HTERT RPE-1 (cell line): ENCODE results near the gene MELTF.

Experiments
- in situ Hi-C: fragments of 300-500 bp; cut with MboI; formaldehyde crosslinking; loops from 4 replicates; pipeline ENCODE4 v1.14.3; 2020; ENCODE audit warnings: low sequenced_read_pairs

MELTF gene

DNA sequence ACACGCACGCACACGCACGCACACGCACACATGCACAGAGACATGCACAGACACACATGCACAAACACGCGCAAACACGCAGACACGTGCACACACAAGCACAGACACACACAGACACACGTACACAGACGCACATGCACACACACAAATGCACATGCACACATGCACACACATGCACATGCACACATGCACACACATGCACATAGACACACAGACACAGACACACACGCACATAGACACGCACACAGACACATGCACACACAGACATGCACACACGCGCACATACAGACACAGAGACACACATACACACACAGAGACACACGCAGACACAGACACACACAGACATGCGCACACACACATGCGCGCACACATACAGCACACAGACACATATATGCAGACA lies 34.6 kb downstream of the MELTF start:
- in situ Hi-C loops, result no loop called here

DNA sequence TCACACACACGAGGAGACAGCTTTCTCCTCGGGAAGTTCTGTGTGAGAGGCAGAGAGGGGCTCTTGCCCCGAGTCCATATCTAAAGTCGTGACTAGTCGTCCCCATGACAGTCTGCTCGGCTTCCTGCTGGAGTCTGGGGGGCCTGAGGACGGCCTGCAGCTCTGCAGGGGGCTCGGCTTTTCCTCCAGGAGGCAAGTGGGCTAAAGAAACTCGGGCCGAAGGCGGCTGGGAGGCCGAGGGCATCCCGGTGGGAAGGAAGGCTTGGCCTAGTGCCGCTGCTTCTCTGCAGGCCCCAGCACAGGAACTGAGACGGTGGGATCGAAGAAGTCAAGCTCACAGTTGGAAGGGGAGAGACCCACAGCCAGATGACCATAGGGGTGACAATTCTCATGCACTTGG lies 35.6 kb downstream of the MELTF start:
- in situ Hi-C loops, result no loop called here

DNA sequence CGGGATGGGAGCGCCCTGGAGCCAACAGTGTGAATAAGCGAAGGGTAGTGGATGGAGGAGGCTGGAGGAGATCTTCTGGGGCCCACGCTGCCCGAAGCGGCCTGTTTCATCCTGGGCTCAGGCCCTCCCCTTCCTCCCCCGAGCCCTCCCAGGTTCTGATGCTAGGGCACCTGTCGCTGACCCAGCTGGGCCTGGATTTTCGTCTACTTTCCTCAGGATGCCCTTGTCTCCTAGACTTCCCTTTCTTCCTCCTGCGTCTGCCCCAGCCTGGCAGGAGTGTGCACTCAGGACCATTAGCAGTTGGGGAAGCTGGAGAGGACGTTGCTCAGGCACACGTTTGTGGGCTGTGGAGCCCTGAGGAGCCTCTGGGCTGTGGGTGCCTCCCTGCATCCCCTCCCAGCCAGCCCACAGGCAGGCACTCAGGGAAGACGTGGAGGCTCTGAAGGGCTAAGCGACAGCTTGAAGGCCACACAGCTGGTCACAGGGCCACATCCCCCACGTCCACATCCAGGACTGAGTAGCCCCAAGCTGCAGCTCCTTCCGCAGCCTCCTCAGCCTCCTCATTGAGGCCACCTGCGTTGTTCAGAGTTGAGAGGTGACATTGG lies 37.1 kb downstream of the MELTF start:
- in situ Hi-C loops, result no loop called here

DNA sequence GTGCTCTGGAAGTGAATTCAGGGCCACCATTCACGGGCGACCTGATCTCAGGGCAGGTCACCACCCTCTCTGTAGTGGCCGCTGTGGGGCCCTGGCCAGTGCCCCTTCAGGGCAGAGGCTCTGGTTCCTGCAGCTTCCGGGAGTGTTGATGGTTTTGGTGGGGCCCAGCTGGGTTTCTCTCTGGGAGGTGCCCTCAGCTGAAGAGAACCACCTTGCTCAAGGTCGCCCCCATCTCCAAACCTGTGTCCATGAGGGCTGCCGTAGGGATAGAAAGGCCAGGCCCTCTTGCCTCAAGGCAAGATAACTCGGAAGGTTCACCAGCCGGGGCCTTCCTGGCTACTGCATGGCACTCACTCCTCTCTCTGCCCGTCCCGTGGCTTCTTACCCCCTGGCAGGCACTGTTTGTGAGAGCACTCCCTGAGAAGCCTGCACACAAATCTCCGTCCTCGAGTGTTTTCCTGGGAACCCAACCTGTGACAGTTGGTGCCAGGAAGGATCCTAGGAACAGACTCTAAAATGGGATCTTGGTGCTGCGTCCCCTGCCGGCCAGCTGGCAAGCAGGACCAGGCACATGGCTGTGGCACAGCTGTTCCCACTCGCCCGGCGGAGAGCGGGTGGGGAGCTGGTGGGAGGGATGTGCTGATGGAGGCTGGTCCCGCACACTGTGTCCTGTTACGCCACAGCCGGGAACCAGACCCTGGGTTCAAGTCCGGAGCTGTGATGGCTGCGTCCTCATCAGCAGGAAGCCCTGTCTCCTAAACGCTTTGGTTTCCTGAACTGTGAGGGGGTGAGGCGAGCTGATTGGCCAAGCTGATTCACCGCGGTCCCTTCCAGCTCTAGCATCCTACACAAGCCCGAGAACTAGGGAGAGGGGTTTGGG lies 37.8 kb downstream of the MELTF start:
- in situ Hi-C loops, result no loop called here

DNA sequence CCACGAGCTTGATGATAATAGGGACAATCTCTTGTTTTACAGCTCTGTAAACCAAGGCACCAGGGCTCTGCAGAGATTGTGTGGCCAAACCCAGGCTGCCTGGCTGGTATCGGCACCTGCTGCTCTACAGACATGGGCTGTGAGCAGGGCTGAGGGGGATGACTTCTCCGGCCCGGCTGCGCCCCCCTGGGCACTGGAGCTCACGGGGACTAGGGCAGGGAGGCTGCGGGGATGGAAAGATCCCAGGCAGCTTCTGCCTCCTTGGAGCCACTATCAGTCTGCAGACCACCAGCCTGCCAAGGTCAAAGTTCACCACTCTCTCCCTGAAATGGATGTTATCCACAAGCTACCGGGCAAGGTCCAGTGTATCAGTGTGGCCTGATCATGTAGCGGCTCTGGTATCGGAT lies 39.0 kb downstream of the MELTF start:
- in situ Hi-C loops, result no loop called here

DNA sequence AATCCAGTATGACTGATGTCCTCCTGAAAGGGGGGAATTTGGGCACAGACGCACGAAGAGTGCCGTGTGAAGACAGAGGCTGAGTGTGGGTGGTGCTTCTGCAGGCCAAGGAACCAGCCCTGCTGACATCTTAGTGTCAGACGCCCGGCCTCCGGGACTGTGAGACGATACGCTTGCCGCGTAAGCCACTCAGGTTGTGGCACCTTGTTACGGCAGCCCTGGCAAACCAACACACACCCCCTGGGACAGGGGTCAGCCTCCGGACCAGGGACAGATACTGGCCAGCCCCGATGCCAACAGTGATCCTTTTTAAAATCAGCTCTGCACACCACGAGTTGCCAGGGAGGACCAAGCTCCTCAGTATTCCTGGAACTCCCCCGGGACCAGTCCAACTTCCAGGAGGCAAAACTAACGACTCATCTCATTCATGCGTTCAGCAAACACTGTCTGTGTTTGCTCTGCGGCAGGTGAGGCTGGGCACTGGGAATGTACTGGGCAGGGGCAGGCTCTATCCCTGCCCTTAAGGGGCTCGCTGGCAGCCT lies 39.8 kb downstream of the MELTF start:
- in situ Hi-C loops, result no loop called here

DNA sequence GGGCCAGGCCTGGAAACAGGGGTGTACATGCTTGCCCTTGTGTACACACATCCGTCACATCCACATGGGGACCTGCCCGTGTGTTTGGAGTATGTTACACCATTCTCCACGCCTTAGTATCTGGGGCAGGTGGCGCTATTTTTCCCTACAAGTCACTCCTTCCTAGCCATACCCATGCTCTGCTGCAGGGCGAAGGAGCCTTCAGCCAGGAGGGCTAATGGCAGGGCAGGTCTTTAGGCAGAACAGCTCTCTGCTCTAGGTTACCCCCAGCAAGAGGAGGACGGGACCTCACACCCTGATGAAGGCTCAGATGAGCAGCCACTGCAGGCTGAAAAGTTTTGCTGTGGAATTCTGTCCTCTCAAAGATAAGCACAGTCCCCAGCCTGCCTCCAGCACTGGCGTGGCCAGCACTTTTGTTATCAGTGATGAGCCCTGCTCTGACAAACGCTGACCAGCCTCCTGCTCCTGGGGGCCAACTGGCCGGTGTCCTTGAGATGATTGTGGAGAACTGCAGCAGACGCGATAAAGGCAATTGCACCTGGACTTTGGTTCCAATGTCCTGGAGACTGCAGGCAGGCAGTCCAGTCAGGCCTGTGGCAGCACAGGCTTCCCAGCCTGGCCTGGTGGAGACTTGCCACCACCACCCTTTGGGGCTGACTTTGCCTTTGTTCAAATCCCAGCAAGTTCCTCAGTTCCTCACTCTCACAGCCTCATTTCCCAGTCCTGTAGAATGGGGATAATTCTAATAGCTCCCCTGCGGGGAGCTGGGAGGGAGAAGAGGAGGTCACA lies 41.2 kb downstream of the MELTF start:
- in situ Hi-C loops, result no loop called here

DNA sequence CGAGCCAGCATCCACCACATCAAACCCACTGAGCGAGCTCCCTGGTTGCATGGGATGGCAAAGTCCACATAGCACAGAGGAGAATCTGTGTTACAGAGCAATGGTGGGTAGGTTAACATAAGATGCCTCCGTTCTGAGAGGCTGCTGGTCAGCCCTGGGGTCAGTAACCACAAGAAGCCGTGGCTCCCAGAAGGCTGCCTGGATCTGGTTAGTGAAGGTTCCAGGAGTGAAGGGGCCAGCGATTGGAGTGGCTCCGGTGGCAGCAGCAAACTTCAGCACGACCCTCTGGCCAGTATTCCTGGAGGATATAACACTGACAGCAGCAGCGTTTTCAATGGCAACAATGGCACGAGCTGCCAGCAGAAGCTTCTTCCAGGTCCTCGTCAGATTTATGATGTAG lies 42.6 kb downstream of the MELTF start:
- in situ Hi-C loops, result no loop called here

DNA sequence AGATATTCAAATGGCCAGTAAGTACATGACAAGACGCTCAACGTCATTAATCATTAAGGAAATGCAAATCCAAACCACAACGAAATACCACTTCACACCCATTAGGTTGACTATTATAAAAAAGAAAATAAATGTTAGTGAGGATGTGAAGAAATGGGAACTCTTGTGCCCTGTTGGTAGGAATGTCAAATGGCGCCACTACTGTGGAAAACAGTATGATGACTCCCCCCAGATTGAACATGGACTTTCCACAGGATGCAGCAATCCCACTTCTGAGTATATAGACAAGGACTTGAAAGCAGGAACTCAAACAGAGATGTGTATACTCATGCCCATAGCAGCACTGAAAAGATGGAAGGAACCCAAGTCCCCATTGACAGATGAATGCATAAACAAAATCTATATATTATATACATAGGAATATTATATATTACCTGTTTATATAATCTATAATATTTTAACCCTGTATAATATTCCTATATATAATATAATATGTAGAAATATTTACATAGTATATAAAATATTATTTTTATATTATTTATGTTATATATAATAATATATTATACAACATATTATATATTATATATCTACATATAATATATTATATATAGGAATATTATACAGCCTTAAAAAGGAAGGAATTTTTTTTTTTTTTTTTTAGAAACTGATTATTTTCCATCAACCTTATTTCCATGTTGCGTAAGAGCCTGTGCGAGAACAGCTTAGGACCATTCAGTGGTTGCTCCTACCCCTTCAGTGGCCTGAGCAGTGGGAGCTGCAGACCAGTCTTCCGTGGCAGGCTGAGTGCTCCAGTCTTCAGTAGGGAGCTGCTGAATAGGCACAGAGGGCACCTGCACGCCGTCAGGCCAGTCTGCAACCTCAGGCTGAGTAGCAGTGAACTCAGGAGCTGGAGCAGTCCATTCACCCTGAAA lies 43.4 kb downstream of the MELTF start:
- in situ Hi-C loops, result no loop called here

DNA sequence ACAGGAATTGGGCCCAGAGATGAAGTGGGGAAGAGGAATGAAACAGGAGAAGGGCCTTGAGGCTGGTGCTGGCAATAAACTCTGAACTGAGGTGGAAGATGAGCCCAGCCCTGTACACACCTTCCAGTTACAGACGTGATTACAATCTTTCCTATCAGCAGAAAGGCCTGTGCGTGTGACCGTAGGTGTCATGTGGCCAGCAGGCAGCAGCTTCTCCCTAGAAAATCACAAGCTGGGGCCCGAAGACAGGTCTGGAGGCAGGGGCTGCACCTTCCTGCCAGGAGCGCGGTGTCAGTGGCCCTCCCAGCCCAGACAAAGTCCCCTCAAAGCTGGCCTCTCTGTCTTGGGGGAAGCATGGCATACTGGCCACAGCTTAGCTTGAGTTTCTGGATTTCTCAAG lies 44.3 kb downstream of the MELTF start:
- in situ Hi-C loops, result no loop called here

DNA sequence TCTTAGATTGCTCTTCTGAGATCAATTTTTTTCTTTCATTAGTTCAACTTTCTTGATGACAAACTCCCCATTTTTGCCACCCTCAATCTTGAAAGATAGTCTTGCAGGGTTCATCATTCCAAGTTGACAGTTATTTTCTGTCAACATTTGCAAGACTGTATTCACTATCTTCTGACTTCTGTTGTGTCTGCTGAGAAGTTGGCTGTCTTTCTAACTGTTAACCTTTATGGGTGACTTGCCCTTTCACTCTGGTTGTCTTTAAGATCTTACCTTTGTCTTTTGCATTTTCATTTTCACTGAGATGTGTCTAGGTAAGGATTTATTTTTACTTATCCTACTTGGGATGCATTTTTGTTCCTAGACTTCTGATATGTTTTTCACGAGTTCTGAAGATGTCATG lies 46.4 kb downstream of the MELTF start:
- in situ Hi-C loops, result no loop called here

DNA sequence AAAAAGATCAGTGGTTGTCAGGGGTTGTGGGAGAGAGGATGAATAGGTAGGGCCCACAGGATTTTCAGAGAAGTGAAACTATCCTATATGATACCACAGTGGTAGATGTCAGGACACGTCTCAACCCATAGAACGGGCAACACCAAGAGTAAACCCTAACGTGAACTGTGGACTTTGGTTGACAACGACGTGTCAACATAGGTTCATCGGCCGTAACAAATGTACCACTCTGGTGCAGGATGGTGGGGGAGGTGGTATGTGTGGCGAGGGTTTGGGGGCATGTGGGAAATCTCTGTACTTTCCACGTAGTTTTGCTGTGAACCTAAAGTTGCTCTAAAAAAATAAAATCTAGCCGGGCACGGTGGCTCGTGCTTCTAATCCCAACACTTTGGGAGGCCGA lies 48.0 kb downstream of the MELTF start:
- in situ Hi-C loops, result no loop called here

DNA sequence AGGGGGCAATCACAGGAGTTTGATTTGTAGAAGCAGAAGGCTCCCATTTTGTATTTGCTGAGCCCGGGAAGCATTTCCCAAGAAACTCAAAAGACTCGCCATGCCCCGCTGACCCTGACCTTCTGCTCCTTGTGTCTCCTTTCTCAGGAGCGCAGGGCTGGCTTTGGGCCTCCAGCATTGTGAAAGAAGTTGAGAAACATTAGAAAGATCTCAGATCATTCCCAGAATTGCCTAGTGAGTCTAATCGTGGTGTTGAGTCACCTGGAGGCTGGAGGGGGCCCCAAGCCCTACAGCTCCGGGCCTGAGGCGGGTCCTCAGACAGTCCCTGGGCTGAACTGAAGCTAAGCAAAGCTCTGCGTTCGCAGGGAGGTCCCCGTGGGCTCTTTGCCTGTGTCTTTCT lies 50.1 kb downstream of the MELTF start:
- in situ Hi-C loops, result no loop called here

DNA sequence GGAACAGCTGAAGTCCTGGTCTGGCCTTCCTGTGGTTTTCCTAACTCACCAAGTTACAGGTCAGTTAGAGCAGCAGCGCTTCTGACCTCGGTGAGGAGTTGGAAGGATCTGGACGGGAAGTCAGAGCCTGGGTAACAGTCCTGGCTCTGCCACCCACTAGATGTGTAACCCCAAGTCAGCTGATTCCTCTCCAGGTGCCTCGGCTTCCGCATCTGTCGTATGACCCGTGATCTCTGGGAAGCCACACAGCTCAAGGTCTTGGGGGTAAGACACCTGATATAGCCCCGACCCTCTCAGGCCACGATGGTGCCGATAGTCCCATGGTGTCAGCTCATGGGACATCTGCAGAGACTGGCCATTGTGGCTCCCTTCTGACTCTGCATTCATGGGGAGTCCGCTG lies 52.7 kb downstream of the MELTF start:
- in situ Hi-C loops, result no loop called here

DNA sequence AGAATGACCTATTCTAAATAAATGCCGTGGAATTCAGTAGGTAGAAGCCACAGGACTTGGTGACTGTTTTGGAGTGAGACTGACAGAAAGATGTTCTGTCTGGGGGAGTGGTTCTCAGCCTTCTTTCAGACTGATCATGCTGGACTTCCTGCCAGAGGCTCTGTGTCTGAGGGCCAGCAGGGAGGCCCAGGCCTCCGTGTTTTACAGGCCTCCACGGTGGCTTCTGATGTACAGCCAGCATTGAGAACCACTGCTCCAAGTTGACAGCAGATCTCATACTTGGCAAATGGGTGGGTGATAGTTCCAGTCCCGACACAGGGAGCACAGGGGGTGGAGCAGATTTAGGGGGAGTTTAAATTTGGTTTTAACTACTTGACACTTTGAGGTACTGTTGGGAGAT lies 54.3 kb downstream of the MELTF start:
- in situ Hi-C loops, result no loop called here

DNA sequence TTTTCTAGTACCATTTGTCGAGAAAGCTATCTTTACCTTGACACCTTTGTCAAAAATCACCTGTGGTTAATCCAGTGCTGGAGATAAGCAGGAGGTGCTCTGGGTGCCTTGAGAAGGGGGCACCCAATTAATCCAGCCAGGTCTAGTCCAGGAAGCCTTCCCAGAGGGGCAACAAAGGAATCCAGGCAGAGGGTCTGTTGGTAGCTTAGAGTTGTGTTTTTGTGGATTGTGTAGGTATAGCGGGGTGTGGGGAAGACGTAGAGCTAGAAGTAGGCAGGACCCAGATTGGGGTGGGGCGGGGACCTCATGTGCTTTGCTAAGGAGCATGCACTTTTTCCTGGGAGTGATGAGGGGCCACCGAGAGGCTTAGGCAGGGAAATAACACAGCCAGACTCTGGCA lies 55.0 kb downstream of the MELTF start:
- in situ Hi-C loops, result no loop called here

DNA sequence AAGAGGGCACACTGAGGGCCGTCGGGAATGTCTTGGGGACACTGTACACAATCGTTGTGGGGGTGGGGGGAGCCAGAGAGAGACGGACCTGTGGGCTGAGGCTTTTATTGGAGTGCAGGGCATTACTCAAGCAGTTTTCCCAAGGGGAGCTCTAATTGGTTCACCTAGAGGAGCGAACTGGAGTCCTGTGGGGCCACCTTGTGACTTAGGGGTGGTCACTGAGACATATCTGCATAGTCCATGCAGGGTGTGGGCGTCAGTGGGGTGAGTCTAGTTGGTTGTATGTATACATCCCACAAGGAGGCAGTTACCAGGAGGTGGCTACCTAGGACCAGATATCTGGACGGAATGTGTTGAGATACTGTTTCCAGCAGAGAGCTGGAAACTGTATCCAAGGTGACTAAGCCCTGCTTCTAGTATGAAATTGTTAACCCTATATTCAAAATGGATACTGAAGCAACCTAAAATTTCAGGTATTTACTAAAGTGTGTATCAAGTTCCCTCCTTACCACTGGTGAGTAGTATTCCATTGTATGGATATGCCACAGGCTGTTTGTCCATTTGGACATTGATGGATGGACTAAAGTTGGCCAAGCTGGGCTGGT lies 58.4 kb downstream of the MELTF start:
- in situ Hi-C loops, result no loop called here

DNA sequence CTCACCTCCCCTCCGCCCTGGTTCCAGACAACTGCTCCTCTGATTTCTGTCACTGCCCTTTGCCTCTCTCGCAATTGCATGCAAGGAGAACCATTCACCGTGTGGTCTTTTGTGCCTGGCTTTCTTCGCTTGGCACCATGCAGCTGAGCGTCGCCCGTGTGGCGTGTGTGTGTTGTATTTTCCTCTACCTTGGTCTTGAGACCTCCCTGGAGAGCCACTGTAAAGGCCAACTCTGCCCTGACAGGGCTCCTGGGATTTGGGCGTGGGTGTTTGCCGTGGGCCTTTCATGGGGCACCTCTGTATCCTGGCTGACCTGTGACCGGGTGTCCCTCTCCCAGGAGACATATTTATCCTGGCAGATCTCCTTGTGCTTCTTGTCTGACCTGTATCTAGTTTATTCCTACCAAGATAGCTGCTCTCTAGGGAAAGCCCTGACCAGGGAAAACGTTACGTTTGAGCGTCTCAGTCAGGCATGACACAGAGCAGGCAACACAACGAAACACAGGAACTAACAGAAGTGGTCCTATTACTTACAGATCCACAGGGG lies 59.0 kb downstream of the MELTF start:
- in situ Hi-C loops, result no loop called here

DNA sequence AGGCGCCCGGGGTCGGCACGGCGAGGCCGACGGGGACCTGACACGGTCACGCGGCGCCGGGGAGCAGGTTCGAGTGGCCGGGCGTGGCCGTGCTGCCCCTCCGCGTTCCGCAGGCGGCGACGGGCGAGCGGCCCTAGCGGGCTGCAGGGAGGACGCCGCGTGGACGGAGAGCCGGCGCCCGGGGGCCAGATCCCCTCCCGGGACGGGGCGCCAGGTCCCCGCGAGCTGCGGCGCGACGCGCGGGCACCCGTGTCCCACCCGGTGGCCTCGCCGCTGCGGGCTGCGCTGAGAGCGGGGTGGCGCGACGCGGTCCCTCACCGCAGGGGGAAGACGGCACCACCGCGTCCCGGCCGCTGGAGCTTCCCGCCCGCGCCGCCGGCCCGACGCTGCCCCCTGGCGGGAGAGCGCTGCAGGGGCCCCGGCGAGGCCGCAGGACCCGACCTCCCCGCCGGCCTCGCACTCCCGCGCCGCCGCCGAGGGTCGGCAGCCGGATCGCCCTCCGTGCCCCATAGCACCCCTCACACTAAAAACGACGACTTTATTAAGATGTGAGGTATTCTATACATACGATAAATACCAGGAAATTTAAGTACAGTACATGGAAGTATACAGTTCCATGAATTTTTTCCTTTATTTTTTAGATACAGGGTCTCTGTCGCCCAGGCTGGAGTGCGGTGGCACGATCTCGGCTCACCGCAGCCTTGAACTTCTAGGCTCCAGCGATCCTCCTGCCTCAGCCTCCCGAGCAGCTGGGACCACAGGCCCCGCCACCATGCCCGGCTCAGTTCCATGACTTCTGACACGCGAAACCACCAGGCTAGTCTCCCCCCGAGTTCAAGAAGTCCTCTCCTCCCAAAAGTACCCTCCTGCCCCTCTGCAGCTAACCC lies 59.7 kb downstream of the MELTF start:
- in situ Hi-C loops, result no loop called here
